Fibroblast of mammary gland (primary cell): ENCODE data around the gene B3GNT4.
A peak's percentile ranks its signal among the peaks of the same experiment; 100 is the strongest.

Experiments
- DNase-seq: peaks from one replicate; pipeline ENCODE4 v3.0.0-alpha.2; 2010; ENCODE audit warnings: low read depth
- H3K4me3 ChIP-seq: 2 replicates; pipeline ENCODE4 v1.5.1; 2011; ENCODE audit warnings: low read depth, mild to moderate bottlenecking, low read length, moderate library complexity; ENCODE audit not compliant: control insufficient read depth
- CTCF ChIP-seq: conservative IDR thresholded peaks from 2 replicates; pipeline ENCODE4 v1.5.1; 2011; ENCODE audit warnings: low read depth, low read length, inconsistent platforms; ENCODE audit not compliant: control insufficient read depth, insufficient read depth

The B3GNT4 gene

GRCh38 chr12:122203301-122204166 lies at the start of gene B3GNT4:
B3GNT4 (plus strand) TSS chr12:122203709; CDS start chr12:122204619, 910 bp downstream.
- peak; percentile 40 for DNase-seq
- TF ChIP-seq CTCF, result no peak
- H3K4me3 ChIP-seq, result peak within 1 kb of the TSS; percentile 50

- TF ChIP-seq CTCF, result no peak
- no peak for DNase-seq
Observed at GRCh38 chr12:122155705-122156104, 47.8 kb upstream of the B3GNT4 start.

GRCh38 chr12:122158700-122159285 lies 44.7 kb upstream of the B3GNT4 start:
- no peak for DNase-seq
- no peak for TF ChIP-seq CTCF
- no peak overlapping the region for H3K4me3 ChIP-seq

More at GRCh38 chr12:122155705-122156104, 47.8 kb upstream of the B3GNT4 start:
- no peak overlapping the region for H3K4me3 ChIP-seq

GRCh38 chr12:122159882-122160281 lies 43.6 kb upstream of the B3GNT4 start:
- TF ChIP-seq CTCF, result peak; percentile 11
- H3K4me3 ChIP-seq, result no peak overlapping the region
- DNase-seq, result no peak

GRCh38 chr12:122160761-122161160 lies 42.7 kb upstream of the B3GNT4 start:
- no peak for TF ChIP-seq CTCF
- H3K4me3 ChIP-seq, result no peak overlapping the region

GRCh38 chr12:122161682-122162081 lies 41.8 kb upstream of the B3GNT4 start:
- TF ChIP-seq CTCF, result no peak
- no peak for DNase-seq
- no peak overlapping the region for H3K4me3 ChIP-seq

More at GRCh38 chr12:122160761-122161160, 42.7 kb upstream of the B3GNT4 start:
- DNase-seq, result no peak

GRCh38 chr12:122162976-122163375 lies 40.5 kb upstream of the B3GNT4 start:
- no peak for TF ChIP-seq CTCF
- H3K4me3 ChIP-seq, result no peak overlapping the region
- no peak for DNase-seq
